ENCODE data around the gene NSMF. TPM values are rescaled to one million over a fixed set of nuclear protein-coding genes. Genes with fewer than 3 reads are reported as not detected.

NSMF gene
- total RNA-seq, 2 donors from 2014 or later = 20.0 to 28.5 TPM

- Mint-ChIP-seq H3K9me3 (no peaks in the 10 kb centered on the region), H3K27me3 (ENCODE audit: low read depth) (no peaks in the 10 kb centered on the region), H3K36me3 (ENCODE audit: insufficient read depth in 2 of 2) (no peaks in the 10 kb centered on the region), H3K4me3 (no peak overlapping the region), H3K4me1 (ENCODE audit: low read depth) (no peaks in the 10 kb centered on the region), H3K27ac (no peak overlapping the region)
- no peak for ATAC-seq (replicated peaks in 1 of 2)
- no peak for DNase-seq
These were observed 30.1 kb downstream of the NSMF start for GRCh38 chr9:137428841-137429545.

DNA sequence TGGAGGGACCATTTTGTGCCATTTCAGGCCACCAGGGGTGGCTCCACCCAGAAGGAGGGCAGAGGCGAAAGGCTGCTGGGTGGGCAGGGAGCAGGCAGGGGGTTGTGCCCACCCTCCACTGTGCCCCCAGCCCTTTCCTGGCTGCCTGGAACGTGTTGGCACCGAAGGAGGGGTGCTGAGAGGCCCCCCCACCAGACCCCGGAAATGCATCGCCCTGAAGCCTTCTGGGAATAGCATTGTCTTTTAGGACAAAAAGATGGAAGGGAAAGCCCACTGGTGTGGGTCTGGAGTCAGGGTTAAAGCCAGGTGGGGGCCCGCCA is 30.9 kb downstream of the NSMF start:
- Mint-ChIP-seq H3K4me3 (no peak overlapping the region), H3K4me1 (ENCODE audit: low read depth) (no peaks in the 10 kb centered on the region), H3K27me3 (ENCODE audit: low read depth) (no peaks in the 10 kb centered on the region), H3K9me3 (no peaks in the 10 kb centered on the region), H3K27ac (no peak overlapping the region), H3K36me3 (ENCODE audit: insufficient read depth in 2 of 2) (no peaks in the 10 kb centered on the region)
- DNase-seq = no peak
- no peak for ATAC-seq (replicated peaks in 1 of 2)

GRCh38 chr9:137427454-137428310 is 31.5 kb downstream of the NSMF start:
- H3K4me1 Mint-ChIP-seq (ENCODE audit: low read depth) = no peaks in the 10 kb centered on the region
- H3K4me3 Mint-ChIP-seq = no peak overlapping the region
- no peaks in the 10 kb centered on the region for H3K9me3 Mint-ChIP-seq
- no peak overlapping the region for H3K27ac Mint-ChIP-seq
- H3K27me3 Mint-ChIP-seq (ENCODE audit: low read depth) = no peaks in the 10 kb centered on the region
- no peak for ATAC-seq (replicated peaks in 1 of 2)
- no peaks in the 10 kb centered on the region for H3K36me3 Mint-ChIP-seq (ENCODE audit: insufficient read depth in 2 of 2)
- DNase-seq = no peak

DNA sequence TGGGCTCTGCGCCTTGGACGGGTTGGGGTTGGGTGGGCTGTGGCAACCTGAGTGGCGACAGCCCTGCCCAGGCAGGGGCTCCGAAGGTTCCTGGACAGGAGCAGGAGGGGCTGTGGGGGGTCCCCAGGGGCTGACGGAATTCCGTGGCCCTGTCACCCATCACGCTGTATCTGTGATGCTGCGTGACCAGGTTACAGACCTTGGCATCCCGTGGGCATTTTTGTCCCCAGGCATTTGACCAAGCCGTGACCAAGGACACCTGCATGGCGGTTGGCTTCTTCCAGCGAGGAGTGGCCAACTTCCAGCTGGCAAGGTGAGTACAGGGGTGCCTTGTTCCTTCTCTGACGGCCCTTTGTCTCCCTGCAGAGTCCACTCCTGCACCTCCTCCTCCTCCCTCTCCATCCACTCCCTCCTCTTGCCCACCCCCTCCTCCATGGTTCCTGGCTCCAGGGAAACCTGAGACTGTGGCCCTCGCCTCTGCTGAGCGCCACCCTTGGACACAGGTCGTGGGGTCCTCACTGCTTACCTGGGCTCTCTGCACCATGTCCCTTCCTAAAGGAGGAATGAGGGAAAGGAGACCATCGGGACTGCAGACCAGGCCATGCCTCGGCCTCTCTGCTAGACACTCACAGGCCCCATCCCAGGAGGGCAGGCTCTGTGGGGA is 33.0 kb downstream of the NSMF start:
- Mint-ChIP-seq H3K36me3 (ENCODE audit: insufficient read depth in 2 of 2) (no peaks in the 10 kb centered on the region), H3K27ac (no peak overlapping the region), H3K27me3 (ENCODE audit: low read depth) (no peaks in the 10 kb centered on the region), H3K4me3 (no peak overlapping the region), H3K4me1 (ENCODE audit: low read depth) (peaks cover 9% of the 10 kb centered on the region), H3K9me3 (no peaks in the 10 kb centered on the region)
- no peak for DNase-seq
- ATAC-seq (replicated peaks in 1 of 2) = no peak

DNA sequence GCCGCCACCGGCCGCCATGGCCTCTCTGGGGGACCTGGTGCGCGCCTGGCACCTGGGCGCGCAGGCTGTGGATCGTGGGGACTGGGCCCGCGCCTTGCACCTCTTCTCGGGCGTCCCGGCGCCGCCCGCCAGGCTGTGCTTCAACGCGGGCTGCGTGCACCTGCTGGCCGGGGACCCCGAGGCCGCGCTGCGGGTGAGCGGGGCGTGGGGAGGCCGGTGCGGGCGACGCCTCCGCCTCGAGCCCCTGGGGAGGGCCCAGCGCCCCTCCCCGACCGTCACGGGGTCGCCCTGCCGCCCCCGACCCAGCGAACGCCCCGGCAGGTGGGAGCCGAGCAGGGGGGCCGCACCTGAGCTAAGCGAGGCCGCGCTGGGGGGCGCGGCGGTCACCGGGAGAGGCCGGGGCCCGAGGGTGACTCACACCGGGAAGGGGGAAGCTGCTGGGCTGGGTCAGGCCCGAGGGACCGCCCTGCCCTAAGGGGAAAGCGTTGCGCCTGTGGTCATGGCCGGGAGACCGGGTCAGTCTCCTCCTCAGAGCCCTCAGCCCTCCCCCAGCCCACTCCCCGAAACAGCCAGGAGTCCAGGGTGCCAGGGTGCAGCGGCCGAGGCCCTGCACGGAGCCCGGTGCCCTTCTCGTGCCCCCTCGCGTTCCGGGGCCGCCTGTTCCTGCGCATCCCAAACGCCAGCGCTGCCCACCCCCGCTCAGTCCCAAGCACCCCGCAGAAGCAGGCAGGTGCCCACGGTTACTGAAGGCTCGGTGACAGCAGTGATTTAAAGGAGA is 35.4 kb downstream of the NSMF start:
- Mint-ChIP-seq H3K4me3 (peak overlapping the region; percentile 63 to 70), H3K27me3 (ENCODE audit: low read depth) (no peaks in the 10 kb centered on the region), H3K9me3 (no peaks in the 10 kb centered on the region), H3K36me3 (ENCODE audit: insufficient read depth in 2 of 2) (no peaks in the 10 kb centered on the region), H3K27ac (no peak overlapping the region), H3K4me1 (ENCODE audit: low read depth) (peaks cover 9% of the 10 kb centered on the region)
- ATAC-seq (replicated peaks in 1 of 2) = peak in 1 of 2 donors; percentile 17
- DNase-seq = peak in 1 of 2 donors; percentile 23

DNA sequence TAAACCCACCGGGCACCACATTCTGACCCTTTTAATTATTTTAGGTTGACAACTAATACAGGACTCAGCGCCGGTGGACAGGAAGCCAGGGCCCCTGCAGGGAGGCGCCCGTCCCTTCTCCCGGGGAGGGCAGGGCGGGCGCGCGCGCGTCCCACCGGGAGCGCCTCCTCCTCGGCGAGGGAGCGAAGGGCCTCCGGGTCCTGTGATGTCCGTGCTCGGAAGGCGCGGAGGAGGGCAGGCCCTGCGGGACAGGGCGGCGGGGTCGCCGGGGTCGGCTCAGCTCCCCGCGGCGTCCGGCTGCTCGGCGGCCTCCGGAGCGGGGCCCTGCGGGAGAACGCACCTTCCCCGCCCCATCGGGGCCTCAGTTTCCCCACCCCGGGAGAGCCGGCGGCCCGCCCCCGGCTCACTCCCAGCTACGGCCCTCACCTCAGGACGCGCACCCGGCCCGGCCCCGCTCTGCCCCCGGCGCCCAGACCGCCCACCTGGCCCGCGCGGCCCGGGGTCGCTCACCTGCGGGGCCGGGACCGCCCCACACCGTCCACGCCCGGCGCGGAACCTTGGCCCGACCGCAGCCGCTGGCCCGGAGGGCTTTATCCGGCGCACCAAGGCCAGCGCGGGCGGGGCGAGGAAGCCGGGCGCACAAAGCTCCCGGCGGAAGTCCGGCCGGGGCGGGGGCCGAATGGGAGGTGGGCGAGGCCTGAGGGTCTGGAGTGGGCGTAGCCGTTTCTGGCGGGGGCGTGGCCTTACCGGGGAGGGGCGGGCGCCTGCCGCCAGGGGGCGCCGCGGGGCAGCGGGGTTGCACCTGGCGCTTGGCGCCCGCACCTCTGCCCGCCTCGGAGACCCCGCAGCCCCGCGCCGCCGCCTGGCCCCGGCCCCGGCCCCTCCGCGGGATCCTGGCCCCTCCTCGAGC is 36.3 kb downstream of the NSMF start, which contains the start of the genes EXD3 and NOXA1:
Gene EXD3, minus strand, starts transcription at position 559 of the 910 bp plus-strand sequence. CDS start 27,805 bp downstream, outside the sequence.
Gene NOXA1, plus strand, starts transcription at position 790 of the 910 bp plus-strand sequence. CDS start 137 bp downstream, outside the sequence.
- no peaks in the 10 kb centered on the region for H3K9me3 Mint-ChIP-seq
- DNase-seq (peak; percentile 96 to 99), ATAC-seq (replicated peaks in 1 of 2) (peak; percentile 89 to 94)
- H3K4me3 Mint-ChIP-seq = peak within 1 kb of the TSS; percentile 89 to 91
- H3K27ac Mint-ChIP-seq = peak within 1 kb of the TSS; percentile 46
- no peaks in the 10 kb centered on the region for H3K36me3 Mint-ChIP-seq (ENCODE audit: insufficient read depth in 2 of 2)
- H3K4me1 Mint-ChIP-seq (ENCODE audit: low read depth) = peaks cover 9% of the 10 kb centered on the region
- H3K27me3 Mint-ChIP-seq (ENCODE audit: low read depth) = no peaks in the 10 kb centered on the region

DNA sequence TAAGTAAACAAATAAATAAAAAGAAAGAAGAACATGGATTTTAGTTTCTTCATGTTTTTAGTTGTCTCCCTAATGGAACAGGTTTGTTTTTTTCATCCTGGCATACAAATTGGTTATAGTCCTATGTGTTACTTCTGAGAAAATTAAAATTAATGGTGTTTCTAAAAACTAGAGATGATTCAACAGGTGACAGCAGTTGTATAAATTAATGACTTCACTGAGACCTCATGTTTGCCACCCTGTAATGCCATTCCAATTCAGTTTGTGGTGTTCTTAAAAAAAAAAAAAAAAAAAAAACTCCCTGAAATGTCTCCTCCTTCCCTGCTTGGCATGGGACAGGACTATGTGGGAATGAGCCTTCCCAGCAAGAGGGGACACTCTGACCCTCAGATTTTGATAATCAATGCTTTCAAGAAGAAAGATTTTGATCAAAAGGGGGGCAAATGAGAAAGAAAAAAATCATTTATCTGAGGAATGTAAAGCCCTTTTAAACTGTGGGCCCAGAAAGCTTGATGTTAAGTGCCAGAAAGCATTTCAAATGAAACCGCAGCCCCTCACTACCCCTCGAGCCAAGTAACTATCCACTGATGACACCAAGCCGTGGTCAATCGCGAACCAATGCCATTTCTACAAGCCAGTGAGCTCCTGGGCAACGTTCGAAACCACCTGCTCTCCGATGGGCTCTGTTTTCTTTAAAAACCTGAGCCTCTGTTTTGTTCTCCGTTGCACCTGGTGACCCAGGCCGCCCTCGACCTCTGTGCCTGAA is 37.1 kb downstream of the NSMF start:
- peak overlapping the region; percentile 89 to 91 for H3K4me3 Mint-ChIP-seq
- peaks cover 9% of the 10 kb centered on the region for H3K4me1 Mint-ChIP-seq (ENCODE audit: low read depth)
- H3K9me3 Mint-ChIP-seq = no peaks in the 10 kb centered on the region
- no peaks in the 10 kb centered on the region for H3K27me3 Mint-ChIP-seq (ENCODE audit: low read depth)
- ATAC-seq (replicated peaks in 1 of 2) (no peak), DNase-seq (no peak)
- H3K27ac Mint-ChIP-seq = peak overlapping the region; percentile 33
- H3K36me3 Mint-ChIP-seq (ENCODE audit: insufficient read depth in 2 of 2) = no peaks in the 10 kb centered on the region

DNA sequence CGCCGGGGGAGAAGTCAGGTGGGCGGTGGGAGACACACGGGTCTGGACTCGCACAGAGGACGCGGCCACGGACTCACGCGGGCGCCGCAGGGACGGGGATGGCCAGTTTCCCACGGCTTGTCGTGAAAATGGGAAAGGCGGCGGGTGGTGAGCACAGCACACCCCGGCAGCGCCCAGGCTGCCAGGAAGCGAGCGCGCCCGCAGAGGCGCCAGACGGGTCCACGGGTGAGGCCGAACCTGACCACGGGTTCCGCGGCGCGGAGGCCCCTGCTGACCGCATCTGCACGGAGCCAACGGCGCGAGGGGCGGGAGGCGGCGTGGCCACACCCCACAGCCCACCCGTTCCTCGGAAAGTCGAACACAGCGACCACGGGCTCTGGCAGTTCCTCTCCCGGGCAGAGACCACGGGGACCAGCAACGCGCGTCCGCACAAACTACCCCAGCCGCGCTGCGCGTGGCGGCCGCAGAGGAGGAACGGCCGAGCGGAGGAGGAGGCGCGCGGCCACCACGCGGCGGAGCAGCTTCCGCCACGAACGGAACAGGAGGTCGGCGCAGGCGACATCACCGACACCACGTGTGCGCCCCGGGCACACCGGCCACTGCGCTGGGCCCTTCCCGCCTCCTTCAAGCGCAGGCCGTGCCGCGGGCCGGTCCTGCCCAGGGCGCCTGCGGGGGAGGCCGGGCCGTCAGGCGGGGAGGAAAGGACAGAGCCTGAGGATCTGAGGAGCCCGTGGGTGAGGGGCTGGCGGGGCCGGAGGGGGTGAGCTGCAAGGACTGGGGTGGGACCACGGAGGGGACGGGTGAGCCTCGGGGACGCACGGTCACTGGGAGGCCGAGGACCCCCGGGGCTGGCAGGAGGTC is 41.7 kb downstream of the NSMF start:
- Mint-ChIP-seq H3K9me3 (no peaks in the 10 kb centered on the region), H3K27me3 (ENCODE audit: low read depth) (no peaks in the 10 kb centered on the region), H3K4me1 (ENCODE audit: low read depth) (peaks cover 25% of the 10 kb centered on the region), H3K36me3 (ENCODE audit: insufficient read depth in 2 of 2) (no peaks in the 10 kb centered on the region), H3K27ac (no peak overlapping the region), H3K4me3 (peak overlapping the region; percentile 49 to 77)
- ATAC-seq (replicated peaks in 1 of 2) = peak; percentile 67 to 73
- DNase-seq = peak; percentile 33 to 41

GRCh38 chr9:137416563-137417151 is 42.5 kb downstream of the NSMF start:
- H3K27me3 Mint-ChIP-seq (ENCODE audit: low read depth) = no peaks in the 10 kb centered on the region
- H3K4me1 Mint-ChIP-seq (ENCODE audit: low read depth) = peaks cover 24% of the 10 kb centered on the region
- H3K36me3 Mint-ChIP-seq (ENCODE audit: insufficient read depth in 2 of 2) = no peaks in the 10 kb centered on the region
- ATAC-seq (replicated peaks in 1 of 2) = no peak
- no peak overlapping the region for H3K27ac Mint-ChIP-seq
- no peak for DNase-seq
- peak overlapping the region in 1 of 2 donors; percentile 77 for H3K4me3 Mint-ChIP-seq
- no peaks in the 10 kb centered on the region for H3K9me3 Mint-ChIP-seq

DNA sequence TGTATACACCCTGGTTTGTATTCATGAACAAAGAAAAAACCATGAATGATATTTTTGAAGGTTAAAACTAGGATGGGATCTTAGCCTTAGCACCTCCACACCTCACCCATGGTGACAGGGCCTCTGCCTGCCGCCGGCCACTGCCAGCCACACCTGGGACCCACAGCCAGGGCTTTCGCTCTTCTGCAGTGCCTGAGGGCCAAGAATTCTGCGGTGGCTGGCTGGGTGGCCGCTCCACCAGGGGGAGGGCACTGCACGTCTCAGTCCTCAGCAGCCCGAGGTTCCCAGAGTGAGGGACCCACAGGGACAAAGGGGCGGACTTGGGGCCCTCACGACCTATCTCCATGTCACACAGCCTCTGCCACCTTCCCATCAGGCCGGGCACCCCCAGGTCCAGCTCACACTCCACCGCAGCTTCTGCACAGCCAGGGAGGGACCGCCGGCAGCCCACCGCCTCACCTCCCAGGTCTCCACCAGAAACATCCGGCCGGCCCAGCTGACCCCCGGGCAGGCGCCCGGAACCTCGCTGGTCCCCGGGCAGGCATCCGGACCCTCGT is 43.0 kb downstream of the NSMF start:
- no peak overlapping the region for H3K27ac Mint-ChIP-seq
- peaks cover 21% of the 10 kb centered on the region for H3K4me1 Mint-ChIP-seq (ENCODE audit: low read depth)
- no peaks in the 10 kb centered on the region for H3K36me3 Mint-ChIP-seq (ENCODE audit: insufficient read depth in 2 of 2)
- no peak for DNase-seq
- no peak overlapping the region for H3K4me3 Mint-ChIP-seq
- H3K9me3 Mint-ChIP-seq = no peaks in the 10 kb centered on the region
- no peak for ATAC-seq (replicated peaks in 1 of 2)
- H3K27me3 Mint-ChIP-seq (ENCODE audit: low read depth) = no peaks in the 10 kb centered on the region

Measured in activated T-cell treated with anti-CD3 and anti-CD28 coated beads, Interleukin-2, amount 50 U/mL, for 72 hours (primary cell).